A549 (cell line): ENCODE measurements around the gene IFNLR1. TPM values are rescaled to one million over a fixed set of nuclear protein-coding genes. Genes with fewer than 3 reads are reported as not detected.

Experiments
- ATAC-seq, 2 experiments: fragments of 200-7000 bp in 1 of 2; fragments of >200 bp in 1 of 2; cut with Nextera tagmentation in 1 of 2; cut with Tn5 transposase in 1 of 2; 3 replicates each; pipeline versions ENCODE4 v1.8.0 to v1.9.1; 2018 to 2020; ENCODE audit warnings: mild to moderate bottlenecking in 1 of 2, moderate library complexity in 1 of 2
- CTCF ChIA-PET: fragments of 300-600 bp; sonication (Branson Sonifier 250); formaldehyde crosslinking; extraction: SDS; loops from one replicate; lab custom pipeline; 2021; ENCODE audit warnings: antibody characterized with exemption, inconsistent platforms; lab: Yijun Ruan, JAX
- POLR2A ChIA-PET: fragments of 350-600 bp; formaldehyde crosslinking; extraction: SDS; loops from one replicate; lab custom pipeline; 2021; ENCODE audit warnings: antibody characterized with exemption, inconsistent platforms; lab: Yijun Ruan, JAX
- DNase-seq, 2 experiments: peaks; one replicate each; pipeline versions ENCODE4 v3.0.0 to v3.0.0-alpha.2; 2011 to 2016; ENCODE audit warnings: low read depth in 1 of 2, low spot score in 1 of 2
- FAIRE-seq: peaks from 2 replicates; lab custom pipeline; 2011; peaks lifted over from hg19 to GRCh38; lab: Jason Lieb, UNC
- H3K27ac ChIP-seq, 2 experiments: fragments of >200 bp; sonication (Bioruptor Twin); formaldehyde crosslinking; 3 replicates each; pipeline ENCODE4 v1.5.1; 2016 to 2017
- H3K4me1 ChIP-seq: fragments of >200 bp; sonication (Bioruptor Twin); formaldehyde crosslinking; 3 replicates; pipeline ENCODE4 v1.6.1; 2016
- H3K4me2 ChIP-seq: fragments of >200 bp; sonication (Bioruptor Twin); formaldehyde crosslinking; 3 replicates; pipeline ENCODE4 v1.6.1; 2016
- H3K4me3 ChIP-seq: fragments of >200 bp; sonication (Bioruptor Twin); formaldehyde crosslinking; 3 replicates; pipeline ENCODE4 v1.5.1; 2016
- H3K9me3 ChIP-seq: fragments of >200 bp; sonication (Bioruptor Twin); formaldehyde crosslinking; 3 replicates; pipeline ENCODE4 v1.6.1; 2016
- BHLHE40 ChIP-seq: IDR thresholded peaks from 2 replicates; pipeline ENCODE4 v1.6.1; 2012; ENCODE audit warnings: low read depth, low read length, inconsistent platforms
- CBX8 ChIP-seq: fragments of 200-600 bp; sonication (generic); IDR thresholded peaks from 2 replicates; pipeline ENCODE4 v1.6.1; 2016
- CTCF ChIP-seq: fragments of >200 bp; sonication (Bioruptor Twin); formaldehyde crosslinking; IDR thresholded peaks from 3 replicates; pipeline ENCODE4 v1.5.1; 2016
- EHF ChIP-seq: fragments of 250-450 bp; sonication (Bioruptor Pico); IDR thresholded peaks from 2 replicates; pipeline ENCODE4 v1.5.0; 2020; ENCODE audit warnings: mild to moderate bottlenecking
- FOSL2 ChIP-seq, 2 experiments: fragments of 450-650 bp in 1 of 2; fragments of >200 bp in 1 of 2; sonication (Bioruptor Twin) in 1 of 2; formaldehyde crosslinking; IDR thresholded peaks; 2 replicates each; pipeline versions ENCODE4 v1.5.0 to v1.6.1; 2016 to 2020; ENCODE audit warnings: mild to moderate bottlenecking in 1 of 2, moderate library complexity in 1 of 2
- HOXA7 ChIP-seq: fragments of 250-450 bp; sonication (Bioruptor Pico); IDR thresholded peaks from 2 replicates; pipeline ENCODE4 v1.5.0; 2020; ENCODE audit warnings: mild to moderate bottlenecking, moderate library complexity
- JUNB ChIP-seq: fragments of >200 bp; sonication (Bioruptor Twin); formaldehyde crosslinking; IDR thresholded peaks from 2 replicates; pipeline ENCODE4 v1.6.1; 2016
- KDM1A ChIP-seq: fragments of 200-600 bp; sonication (generic); IDR thresholded peaks from 2 replicates; pipeline ENCODE4 v1.6.1; 2016; ENCODE audit warnings: low read depth, mild to moderate bottlenecking
- KDM5A ChIP-seq: fragments of 200-600 bp; sonication (generic); IDR thresholded peaks from 2 replicates; pipeline ENCODE4 v1.6.1; 2016; ENCODE audit warnings: antibody characterized with exemption, mild to moderate bottlenecking
- RAD21 ChIP-seq, 2 experiments: fragments of >200 bp in 1 of 2; sonication (Bioruptor Twin) in 1 of 2; formaldehyde crosslinking in 1 of 2; IDR thresholded peaks in 1 of 2; conservative IDR thresholded peaks in 1 of 2; 2 replicates in 1 of 2; 3 replicates in 1 of 2; pipeline ENCODE4 v1.6.1; 2012 to 2018; ENCODE audit warnings: inconsistent platforms in 1 of 2
- RFX5 ChIP-seq: fragments of 450-650 bp; IDR thresholded peaks from 2 replicates; pipeline ENCODE4 v1.7.1; 2014; ENCODE audit warnings: antibody characterized with exemption, mild to moderate bottlenecking, moderate library complexity
- RNF2 ChIP-seq: fragments of 200-600 bp; sonication (generic); IDR thresholded peaks from 2 replicates; pipeline ENCODE4 v1.6.1; 2016; ENCODE audit warnings: low read depth, mild to moderate bottlenecking, antibody characterized with exemption, moderate library complexity, borderline replicate concordance
- SMC3 ChIP-seq: fragments of >200 bp; sonication (Bioruptor Twin); formaldehyde crosslinking; IDR thresholded peaks from 3 replicates; pipeline ENCODE4 v1.6.1; 2018; ENCODE audit warnings: inconsistent platforms
- SREBF2 ChIP-seq: fragments of 450-650 bp; IDR thresholded peaks from 2 replicates; pipeline ENCODE4 v1.6.1; 2014; ENCODE audit warnings: mild to moderate bottlenecking, moderate library complexity
- ZFP36 ChIP-seq: fragments of 450-650 bp; IDR thresholded peaks from 2 replicates; pipeline ENCODE4 v1.6.1; 2014; ENCODE audit warnings: borderline replicate concordance; ENCODE audit not compliant: partially characterized antibody
- WGBS: methylation state at CpG from one replicate; pipeline ENCODE4 v1.1.6; 2017; ENCODE audit errors: missing lambda C conversion rate; 5-methylcytosine and 5-hydroxymethylcytosine counted together
- polyA plus RNA-seq, 4 experiments: library from polyadenylated mRNA; depleted of rRNA in 3 of 4; stranded (reverse); fragments of >200 nt; fragmentation: RNase III in 1 of 4; extraction: RNeasy Plus Mini Kit Qiagen cat#74134 plus additional on column Dnase treatment in 1 of 4; gene quantifications; 2 replicates in 3 of 4; 3 replicates in 1 of 4; pipeline ENCODE4 v1.2.3, GENCODE V29; 2011 to 2017
- TF ChIP-seq, protein P1 (sequence below): fragments of 200-600 bp; sonication (generic); IDR thresholded peaks from 2 replicates; pipeline ENCODE4 v1.6.1; 2016; ENCODE audit warnings: antibody characterized with exemption, mild to moderate bottlenecking, moderate library complexity
- TF ChIP-seq, protein P2 (sequence below): fragments of >200 bp; sonication (Bioruptor Twin); formaldehyde crosslinking; IDR thresholded peaks from 2 replicates; pipeline ENCODE4 v1.6.1; 2016

Gene IFNLR1
- polyA plus RNA-seq, 2 of the 4 experiments (the other 2 are of a cell fraction): 0.84 to 1.3 TPM

- ChIA-PET POLR2A (no interaction called here), CTCF (interaction anchor here (2.6 kb wide), 1 partner anchor 15 kb away, joined by 8 read pairs; no protein-coding TSS in a partner anchor)
- H3K4me3 ChIP-seq: no peak overlapping the region
- WGBS: 90% methylated on average over 2 of the region's 2 CpGs
- FAIRE-seq (no peak), ATAC-seq (no peak), DNase-seq (no peak)
- no peaks in the 10 kb centered on the region for H3K4me1 ChIP-seq
- TF ChIP-seq ZFP36 (peak; percentile 36), KDM5A (no peak)
- H3K4me2 ChIP-seq: no peak overlapping the region
- H3K9me3 ChIP-seq: no peaks in the 10 kb centered on the region
- no peak overlapping the region for H3K27ac ChIP-seq
Observed at GRCh38 chr1:24165500-24165899, 21.6 kb downstream of the IFNLR1 start.

DNA sequence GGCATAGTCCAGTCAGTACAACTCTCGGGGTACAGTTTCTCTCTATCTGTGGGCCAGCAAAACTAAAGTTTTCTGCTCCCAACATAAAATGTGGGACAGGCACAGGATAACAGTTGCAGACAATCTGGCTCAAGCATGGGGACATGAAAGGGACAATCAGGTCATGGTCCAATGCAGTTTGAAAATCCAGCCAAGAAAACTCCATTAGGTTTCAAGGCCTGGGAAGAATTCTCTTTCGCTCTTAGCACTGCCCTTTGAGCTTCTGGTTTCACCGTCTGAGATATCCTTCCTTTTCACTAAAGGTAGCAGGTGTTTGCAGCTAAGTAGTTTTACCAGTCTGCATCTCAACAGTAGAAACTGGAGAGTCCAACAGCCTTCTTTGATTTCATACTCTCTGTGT is 23.1 kb downstream of the IFNLR1 start:
- no peak overlapping the region for H3K4me3 ChIP-seq
- no peak overlapping the region for H3K27ac ChIP-seq
- H3K4me2 ChIP-seq: no peak overlapping the region
- no peak for TF ChIP-seq EHF (CRISPR knock-in tag)
- no peak for TF ChIP-seq ZFP36
- no peak for TF ChIP-seq KDM1A
- no peak for TF ChIP-seq JUNB
- TF ChIP-seq RFX5: no peak
- TF ChIP-seq RAD21 (conservative IDR thresholded peaks at IDR 0.05 in 1 of 2, IDR thresholded peaks at IDR 0.05 in 1 of 2): no peak
- TF ChIP-seq CBX8: no peak
- no peak for TF ChIP-seq SREBF2
- no peak for TF ChIP-seq CTCF
- no peak for FAIRE-seq
- no peak for DNase-seq
- no peak for ATAC-seq
- no peaks in the 10 kb centered on the region for H3K9me3 ChIP-seq
- CTCF ChIA-PET: interaction anchor here (0.9 to 2.6 kb wide), 2 partner anchors 14 to 252 kb away, joined by 5 to 8 read pairs; partner anchors contain the start of gene NIPAL3
- POLR2A ChIA-PET: no interaction called here
- no peaks in the 10 kb centered on the region for H3K4me1 ChIP-seq
- 92% methylated on average over 3 of the region's 3 CpGs for WGBS

- Histone ChIP-seq H3K4me1 (no peaks in the 10 kb centered on the region), H3K27ac (no peak overlapping the region), H3K4me3 (no peak overlapping the region), H3K4me2 (no peak overlapping the region), H3K9me3 (no peaks in the 10 kb centered on the region)
- CTCF ChIA-PET: no interaction called here
- FAIRE-seq (no peak), DNase-seq (no peak), ATAC-seq (no peak)
- 94% methylated on average over 5 of the region's 5 CpGs for WGBS
- POLR2A ChIA-PET: no interaction called here
- TF ChIP-seq, protein P1, sequence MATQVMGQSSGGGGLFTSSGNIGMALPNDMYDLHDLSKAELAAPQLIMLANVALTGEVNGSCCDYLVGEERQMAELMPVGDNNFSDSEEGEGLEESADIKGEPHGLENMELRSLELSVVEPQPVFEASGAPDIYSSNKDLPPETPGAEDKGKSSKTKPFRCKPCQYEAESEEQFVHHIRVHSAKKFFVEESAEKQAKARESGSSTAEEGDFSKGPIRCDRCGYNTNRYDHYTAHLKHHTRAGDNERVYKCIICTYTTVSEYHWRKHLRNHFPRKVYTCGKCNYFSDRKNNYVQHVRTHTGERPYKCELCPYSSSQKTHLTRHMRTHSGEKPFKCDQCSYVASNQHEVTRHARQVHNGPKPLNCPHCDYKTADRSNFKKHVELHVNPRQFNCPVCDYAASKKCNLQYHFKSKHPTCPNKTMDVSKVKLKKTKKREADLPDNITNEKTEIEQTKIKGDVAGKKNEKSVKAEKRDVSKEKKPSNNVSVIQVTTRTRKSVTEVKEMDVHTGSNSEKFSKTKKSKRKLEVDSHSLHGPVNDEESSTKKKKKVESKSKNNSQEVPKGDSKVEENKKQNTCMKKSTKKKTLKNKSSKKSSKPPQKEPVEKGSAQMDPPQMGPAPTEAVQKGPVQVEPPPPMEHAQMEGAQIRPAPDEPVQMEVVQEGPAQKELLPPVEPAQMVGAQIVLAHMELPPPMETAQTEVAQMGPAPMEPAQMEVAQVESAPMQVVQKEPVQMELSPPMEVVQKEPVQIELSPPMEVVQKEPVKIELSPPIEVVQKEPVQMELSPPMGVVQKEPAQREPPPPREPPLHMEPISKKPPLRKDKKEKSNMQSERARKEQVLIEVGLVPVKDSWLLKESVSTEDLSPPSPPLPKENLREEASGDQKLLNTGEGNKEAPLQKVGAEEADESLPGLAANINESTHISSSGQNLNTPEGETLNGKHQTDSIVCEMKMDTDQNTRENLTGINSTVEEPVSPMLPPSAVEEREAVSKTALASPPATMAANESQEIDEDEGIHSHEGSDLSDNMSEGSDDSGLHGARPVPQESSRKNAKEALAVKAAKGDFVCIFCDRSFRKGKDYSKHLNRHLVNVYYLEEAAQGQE: no peak
- TF ChIP-seq BHLHE40 (no peak), SMC3 (no peak), SREBF2 (no peak), FOSL2 (IDR thresholded peaks at IDR 0.05) (no peak), FOSL2 (CRISPR knock-in tag; IDR thresholded peaks at IDR 0.05) (no peak), JUNB (no peak), RNF2 (no peak), HOXA7 (CRISPR knock-in tag) (no peak)
- TF ChIP-seq, protein P2, sequence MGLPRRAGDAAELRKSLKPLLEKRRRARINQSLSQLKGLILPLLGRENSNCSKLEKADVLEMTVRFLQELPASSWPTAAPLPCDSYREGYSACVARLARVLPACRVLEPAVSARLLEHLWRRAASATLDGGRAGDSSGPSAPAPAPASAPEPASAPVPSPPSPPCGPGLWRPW: no peak
Observed at GRCh38 chr1:24162201-24162600, 24.9 kb downstream of the IFNLR1 start.
